ENCODE data around the gene ZBTB20.

The ZBTB20 gene

GRCh38 chr3:114427285-114428043, 719.6 kb downstream of the ZBTB20 start:
- no peak overlapping the region for H3K4me2 ChIP-seq (ENCODE audit: low read depth, low read length)
- no peak overlapping the region for H3K27ac ChIP-seq (ENCODE audit: low read length)
- no peak overlapping the region for H2AFZ ChIP-seq (ENCODE audit: low read length)
- DNase-seq: no peak
- H4K20me1 ChIP-seq (ENCODE audit: insufficient read depth, low read length): no peaks in the 10 kb centered on the region
- H3K4me1 ChIP-seq (ENCODE audit: low read length): no peaks in the 10 kb centered on the region
- H3K9ac ChIP-seq (ENCODE audit: low read length): no peak overlapping the region
- no peaks in the 10 kb centered on the region for H3K9me2 ChIP-seq (replicated peaks; ENCODE audit: insufficient read depth, low read length)
- no peaks in the 10 kb centered on the region for H3K36me3 ChIP-seq (replicated peaks; ENCODE audit: insufficient read depth, low read length)
- no peak for TF ChIP-seq CTCF (IDR thresholded peaks at IDR 0.05; ENCODE audit: low read length)
- no peak for TF ChIP-seq EZH2phosphoT487 (IDR thresholded peaks at IDR 0.05; ENCODE audit: low read length)
- TF ChIP-seq EZH2 (optimal IDR thresholded peaks at IDR 0.05; ENCODE audit: low read depth, low read length): no peak
- no peaks in the 10 kb centered on the region for H3F3A ChIP-seq (ENCODE audit: insufficient read depth, low read length)
- no peaks in the 10 kb centered on the region for H3K79me2 ChIP-seq (ENCODE audit: low read length)
- no peaks in the 10 kb centered on the region for H3K27me3 ChIP-seq (replicated peaks; ENCODE audit: insufficient read depth, low read length)
- H3K9me3 ChIP-seq (replicated peaks; ENCODE audit: insufficient read depth, low read length): no peaks in the 10 kb centered on the region
- no peak overlapping the region for H3K4me3 ChIP-seq (ENCODE audit: low read length)

GRCh38 chr3:114424337-114424736, 722.8 kb downstream of the ZBTB20 start:
- H3K9me2 ChIP-seq (replicated peaks; ENCODE audit: insufficient read depth, low read length): no peaks in the 10 kb centered on the region
- no peaks in the 10 kb centered on the region for H3K36me3 ChIP-seq (replicated peaks; ENCODE audit: insufficient read depth, low read length)
- H3K9ac ChIP-seq (ENCODE audit: low read length): no peak overlapping the region
- H2AFZ ChIP-seq (ENCODE audit: low read length): no peak overlapping the region
- H3K4me2 ChIP-seq (ENCODE audit: low read depth, low read length): no peak overlapping the region
- no peak for TF ChIP-seq EZH2phosphoT487 (IDR thresholded peaks at IDR 0.05; ENCODE audit: low read length)
- TF ChIP-seq EZH2 (optimal IDR thresholded peaks at IDR 0.05; ENCODE audit: low read depth, low read length): no peak
- TF ChIP-seq CTCF (IDR thresholded peaks at IDR 0.05; ENCODE audit: low read length): no peak
- no peaks in the 10 kb centered on the region for H4K20me1 ChIP-seq (ENCODE audit: insufficient read depth, low read length)
- H3K4me3 ChIP-seq (ENCODE audit: low read length): no peak overlapping the region
- no peaks in the 10 kb centered on the region for H3K79me2 ChIP-seq (ENCODE audit: low read length)
- H3K4me1 ChIP-seq (ENCODE audit: low read length): no peaks in the 10 kb centered on the region
- H3F3A ChIP-seq (ENCODE audit: insufficient read depth, low read length): no peaks in the 10 kb centered on the region
- no peaks in the 10 kb centered on the region for H3K9me3 ChIP-seq (replicated peaks; ENCODE audit: insufficient read depth, low read length)
- no peaks in the 10 kb centered on the region for H3K27me3 ChIP-seq (replicated peaks; ENCODE audit: insufficient read depth, low read length)
- DNase-seq: no peak
- no peak overlapping the region for H3K27ac ChIP-seq (ENCODE audit: low read length)

GRCh38 chr3:114421204-114421603, 725.9 kb downstream of the ZBTB20 start:
- Histone ChIP-seq H3K4me3 (ENCODE audit: low read length) (no peak overlapping the region), H3K9me3 (replicated peaks; ENCODE audit: insufficient read depth, low read length) (no peaks in the 10 kb centered on the region), H4K20me1 (ENCODE audit: insufficient read depth, low read length) (no peaks in the 10 kb centered on the region), H3K9ac (ENCODE audit: low read length) (no peak overlapping the region), H3K4me2 (ENCODE audit: low read depth, low read length) (no peak overlapping the region), H3K27ac (ENCODE audit: low read length) (no peak overlapping the region), H3F3A (ENCODE audit: insufficient read depth, low read length) (no peaks in the 10 kb centered on the region), H3K36me3 (replicated peaks; ENCODE audit: insufficient read depth, low read length) (no peaks in the 10 kb centered on the region), H3K79me2 (ENCODE audit: low read length) (no peaks in the 10 kb centered on the region), H3K27me3 (replicated peaks; ENCODE audit: insufficient read depth, low read length) (no peaks in the 10 kb centered on the region), H2AFZ (ENCODE audit: low read length) (no peak overlapping the region), H3K9me2 (replicated peaks; ENCODE audit: insufficient read depth, low read length) (no peaks in the 10 kb centered on the region), H3K4me1 (ENCODE audit: low read length) (no peaks in the 10 kb centered on the region)
- TF ChIP-seq EZH2phosphoT487 (IDR thresholded peaks at IDR 0.05; ENCODE audit: low read length) (no peak), EZH2 (optimal IDR thresholded peaks at IDR 0.05; ENCODE audit: low read depth, low read length) (no peak), CTCF (IDR thresholded peaks at IDR 0.05; ENCODE audit: low read length) (no peak)
- no peak for DNase-seq

Data from MM.1S (cell line).